HepG2 (cell line): ENCODE data around the gene CSNK1D. TPM values are rescaled to one million over a fixed set of nuclear protein-coding genes. Genes with fewer than 3 reads are reported as not detected.

Experiments used
- CHD4 ChIP-seq: fragments of 200-600 bp; sonication (generic); IDR thresholded peaks from 2 replicates; pipeline ENCODE4 v1.7.0; 2017; ENCODE audit warnings: mild to moderate bottlenecking, low read length, borderline replicate concordance
- ERF ChIP-seq: IDR thresholded peaks from 2 replicates; pipeline ENCODE4 v1.6.1; 2018; ENCODE audit warnings: missing biosample characterization, missing genetic modification reagents
- GATAD1 ChIP-seq: IDR thresholded peaks from 2 replicates; pipeline ENCODE4 v1.6.1; 2016; ENCODE audit warnings: missing genetic modification reagents, missing compliant biosample characterization
- IRX3 ChIP-seq: sonication (generic); formaldehyde crosslinking; IDR thresholded peaks from 2 replicates; pipeline ENCODE4 v1.8.1; 2023; ENCODE audit warnings: mild to moderate bottlenecking, low read depth, missing genetic modification reagents, borderline replicate concordance
- JARID2 ChIP-seq: sonication (generic); formaldehyde crosslinking; IDR thresholded peaks from 2 replicates; pipeline ENCODE4 v1.8.1; 2023; ENCODE audit warnings: missing genetic modification reagents, inconsistent platforms; ENCODE audit not compliant: insufficient replicate concordance
- MAZ ChIP-seq, 2 experiments: sonication (generic) in 1 of 2; formaldehyde crosslinking in 1 of 2; IDR thresholded peaks; 2 replicates each; pipeline versions ENCODE4 v1.5.0 to v1.6.1; 2012 to 2020; ENCODE audit warnings: low read depth in 2 of 2, mild to moderate bottlenecking in 2 of 2, borderline replicate concordance in 1 of 2, improper control_type of control experiment in 1 of 2, low read length in 1 of 2, missing genetic modification reagents in 1 of 2, moderate library complexity in 1 of 2
- MLX ChIP-seq: IDR thresholded peaks from 2 replicates; pipeline ENCODE4 v1.6.1; 2016
- PCBP2 ChIP-seq: fragments of 200-400 bp; formaldehyde crosslinking; optimal IDR thresholded peaks from 2 replicates; pipeline ENCODE3; 2018; ENCODE audit warnings: low read length, low read depth; ENCODE audit not compliant: poor library complexity, severe bottlenecking
- SCMH1 ChIP-seq: sonication (generic); formaldehyde crosslinking; IDR thresholded peaks from 2 replicates; pipeline ENCODE4 v1.9.0; 2021; ENCODE audit warnings: missing genetic modification reagents, mild to moderate bottlenecking, borderline replicate concordance
- SRSF1 ChIP-seq: fragments of 200-400 bp; formaldehyde crosslinking; optimal IDR thresholded peaks from 2 replicates; pipeline ENCODE3; 2017; ENCODE audit warnings: mild to moderate bottlenecking, low read depth, low read length, moderate library complexity
- SSRP1 ChIP-seq: IDR thresholded peaks from 2 replicates; pipeline ENCODE4 v1.6.1; 2016; ENCODE audit warnings: control low read depth
- U2AF2 ChIP-seq: fragments of 200-400 bp; formaldehyde crosslinking; IDR thresholded peaks from 2 replicates; pipeline ENCODE4 v1.6.1; 2017; ENCODE audit warnings: low read depth, mild to moderate bottlenecking, low read length
- YEATS2 ChIP-seq: sonication (generic); formaldehyde crosslinking; IDR thresholded peaks from 2 replicates; pipeline ENCODE4 v1.4.0; 2020; ENCODE audit warnings: missing genetic modification reagents, borderline replicate concordance
- ZBTB34 ChIP-seq: sonication (generic); formaldehyde crosslinking; IDR thresholded peaks from 2 replicates; pipeline ENCODE4 v1.8.0; 2022; ENCODE audit warnings: mild to moderate bottlenecking, missing genetic modification reagents
- ZMAT3 ChIP-seq: sonication (generic); formaldehyde crosslinking; conservative IDR thresholded peaks from 2 replicates; pipeline ENCODE4 v1.7.0; 2021; ENCODE audit warnings: missing genetic modification reagents
- ZNF138 ChIP-seq: sonication (generic); formaldehyde crosslinking; IDR thresholded peaks from 2 replicates; pipeline ENCODE4 v1.5.0; 2020; ENCODE audit warnings: mild to moderate bottlenecking, low read depth, missing genetic modification reagents
- ZNF33A ChIP-seq: sonication (generic); formaldehyde crosslinking; IDR thresholded peaks from 2 replicates; pipeline ENCODE4 v1.5.1; 2020; ENCODE audit warnings: missing genetic modification reagents, mild to moderate bottlenecking, moderate library complexity, borderline replicate concordance
- ZNF7 ChIP-seq: IDR thresholded peaks from 2 replicates; pipeline ENCODE4 v1.6.1; 2016; ENCODE audit warnings: missing biosample characterization, missing genetic modification reagents
- ZNF746 ChIP-seq: sonication (generic); formaldehyde crosslinking; IDR thresholded peaks from 2 replicates; pipeline ENCODE4 v1.8.0; 2022; ENCODE audit warnings: mild to moderate bottlenecking, missing genetic modification reagents
- polyA plus RNA-seq, 8 experiments: library from polyadenylated mRNA; depleted of rRNA in 3 of 8; stranded (reverse) in 7 of 8; unstranded in 1 of 8; fragments of >200 nt; fragmentation: Illumina TruSeq in 4 of 8; extraction: Trizol in 4 of 8; gene quantifications; 2 replicates each; pipeline versions ENCODE4 v1.2.1 to v1.2.3, GENCODE V29; 2011 to 2016; ENCODE audit warnings: low read depth in 4 of 8, missing spikeins in 1 of 8, mixed read lengths in 1 of 8; ENCODE audit not compliant: insufficient read depth in 1 of 8
- total RNA-seq, 5 experiments: library from RNA; depleted of rRNA; stranded (reverse); fragments of >200 nt; fragmentation: Illumina TruSeq; extraction: Trizol; gene quantifications; 2 replicates each; pipeline ENCODE4 v1.2.3, GENCODE V29; 2016; ENCODE audit warnings: low read depth in 1 of 5
- TF ChIP-seq, protein P1 (sequence below): sonication (generic); formaldehyde crosslinking; IDR thresholded peaks from 2 replicates; pipeline ENCODE4 v1.5.1; 2020; ENCODE audit warnings: mild to moderate bottlenecking, missing genetic modification reagents, moderate library complexity
- TF ChIP-seq, protein P2 (sequence below): sonication (generic); formaldehyde crosslinking; conservative IDR thresholded peaks from 2 replicates; pipeline ENCODE4 v1.4.0; 2020; ENCODE audit warnings: missing genetic modification reagents

CSNK1D gene
- total and polyA plus RNA-seq, 2 of the 13 experiments (the other 11 are each of a cell fraction or from before 2014, with no cell fraction given): 31.5 to 128 TPM

DNA sequence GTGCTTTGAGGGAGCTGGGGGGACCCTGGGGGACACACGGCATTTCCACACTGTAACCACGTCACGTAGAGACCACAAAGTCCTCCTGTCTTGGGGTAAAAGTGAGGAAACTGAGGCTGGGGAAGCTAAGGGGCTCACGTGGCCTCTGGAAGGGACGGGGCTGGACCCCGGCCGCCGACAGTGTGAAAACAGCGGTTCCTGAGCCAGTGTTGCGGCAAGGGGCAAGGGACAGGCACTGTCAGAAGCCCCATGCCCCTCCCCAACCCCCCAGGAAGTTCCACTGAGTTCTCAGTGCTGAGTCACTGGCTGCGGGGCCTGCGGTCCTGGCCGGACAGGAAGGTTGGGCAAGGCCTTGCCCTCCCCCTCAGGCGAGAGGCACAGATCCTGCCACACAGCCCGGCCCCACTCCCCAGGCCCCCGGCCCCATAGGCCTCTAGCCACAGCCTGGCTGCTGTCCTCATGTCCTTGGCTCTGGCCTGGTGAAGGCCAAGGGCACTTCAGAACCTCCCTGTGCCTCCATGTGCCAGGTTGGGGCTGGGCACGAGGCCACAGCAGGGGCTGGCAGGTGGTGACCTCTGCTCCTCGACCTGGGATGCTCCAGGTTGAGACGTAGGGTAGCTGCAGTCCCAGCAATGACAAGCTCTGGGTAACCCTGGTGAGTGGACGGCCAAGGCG lies 55.8 kb downstream of the CSNK1D start (continued):
- TF ChIP-seq YEATS2 (CRISPR knock-in tag) (peak; percentile 71; the same call in 1 of the 2 replicates), JARID2 (CRISPR knock-in tag) (no peak), ZBTB34 (no peak), ZNF138 (CRISPR knock-in tag) (0 out of 2 replicates have a peak, but pooled peaks have one; percentile 35), ZMAT3 (peak; percentile 68; the same call in 1 of the 2 replicates), GATAD1 (CRISPR knock-in tag) (no peak; the same call in 1 of the 2 replicates), CHD4 (no peak), ZNF33A (CRISPR knock-in tag) (no peak), ZNF7 (no peak; the same call in 1 of the 2 replicates), U2AF2 (no peak), IRX3 (no peak), ZNF746 (CRISPR knock-in tag) (peak; percentile 86; the same call in 1 of the 2 replicates), PCBP2 (no peak), MLX (CRISPR knock-in tag) (peak; percentile 73), SRSF1 (no peak), MAZ (IDR thresholded peaks at IDR 0.05; ENCODE audit: borderline replicate concordance, low read depth, low read length) (peak; percentile 56; the same call in 1 of the 2 replicates), MAZ (CRISPR knock-in tag; IDR thresholded peaks at IDR 0.05; ENCODE audit: low read depth) (0 out of 2 replicates have a peak, but pooled peaks have one; percentile 20), SCMH1 (CRISPR knock-in tag) (no peak), ERF (CRISPR knock-in tag) (peak; percentile 74; the same call in 1 of the 2 replicates), SSRP1 (peak; percentile 77; the same call in 1 of the 2 replicates)
- TF ChIP-seq, protein P1, sequence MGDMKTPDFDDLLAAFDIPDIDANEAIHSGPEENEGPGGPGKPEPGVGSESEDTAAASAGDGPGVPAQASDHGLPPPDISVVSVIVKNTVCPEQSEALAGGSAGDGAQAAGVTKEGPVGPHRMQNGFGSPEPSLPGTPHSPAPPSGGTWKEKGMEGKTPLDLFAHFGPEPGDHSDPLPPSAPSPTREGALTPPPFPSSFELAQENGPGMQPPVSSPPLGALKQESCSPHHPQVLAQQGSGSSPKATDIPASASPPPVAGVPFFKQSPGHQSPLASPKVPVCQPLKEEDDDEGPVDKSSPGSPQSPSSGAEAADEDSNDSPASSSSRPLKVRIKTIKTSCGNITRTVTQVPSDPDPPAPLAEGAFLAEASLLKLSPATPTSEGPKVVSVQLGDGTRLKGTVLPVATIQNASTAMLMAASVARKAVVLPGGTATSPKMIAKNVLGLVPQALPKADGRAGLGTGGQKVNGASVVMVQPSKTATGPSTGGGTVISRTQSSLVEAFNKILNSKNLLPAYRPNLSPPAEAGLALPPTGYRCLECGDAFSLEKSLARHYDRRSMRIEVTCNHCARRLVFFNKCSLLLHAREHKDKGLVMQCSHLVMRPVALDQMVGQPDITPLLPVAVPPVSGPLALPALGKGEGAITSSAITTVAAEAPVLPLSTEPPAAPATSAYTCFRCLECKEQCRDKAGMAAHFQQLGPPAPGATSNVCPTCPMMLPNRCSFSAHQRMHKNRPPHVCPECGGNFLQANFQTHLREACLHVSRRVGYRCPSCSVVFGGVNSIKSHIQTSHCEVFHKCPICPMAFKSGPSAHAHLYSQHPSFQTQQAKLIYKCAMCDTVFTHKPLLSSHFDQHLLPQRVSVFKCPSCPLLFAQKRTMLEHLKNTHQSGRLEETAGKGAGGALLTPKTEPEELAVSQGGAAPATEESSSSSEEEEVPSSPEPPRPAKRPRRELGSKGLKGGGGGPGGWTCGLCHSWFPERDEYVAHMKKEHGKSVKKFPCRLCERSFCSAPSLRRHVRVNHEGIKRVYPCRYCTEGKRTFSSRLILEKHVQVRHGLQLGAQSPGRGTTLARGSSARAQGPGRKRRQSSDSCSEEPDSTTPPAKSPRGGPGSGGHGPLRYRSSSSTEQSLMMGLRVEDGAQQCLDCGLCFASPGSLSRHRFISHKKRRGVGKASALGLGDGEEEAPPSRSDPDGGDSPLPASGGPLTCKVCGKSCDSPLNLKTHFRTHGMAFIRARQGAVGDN (CRISPR knock-in tag): peak; percentile 91
- TF ChIP-seq, protein P2, sequence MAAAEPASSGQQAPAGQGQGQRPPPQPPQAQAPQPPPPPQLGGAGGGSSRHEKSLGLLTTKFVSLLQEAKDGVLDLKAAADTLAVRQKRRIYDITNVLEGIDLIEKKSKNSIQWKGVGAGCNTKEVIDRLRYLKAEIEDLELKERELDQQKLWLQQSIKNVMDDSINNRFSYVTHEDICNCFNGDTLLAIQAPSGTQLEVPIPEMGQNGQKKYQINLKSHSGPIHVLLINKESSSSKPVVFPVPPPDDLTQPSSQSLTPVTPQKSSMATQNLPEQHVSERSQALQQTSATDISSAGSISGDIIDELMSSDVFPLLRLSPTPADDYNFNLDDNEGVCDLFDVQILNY: no peak; the same call in 1 of the 2 replicates
